Measurements from ENCODE around the gene HIPK4.
"Not testable (repeated sequence)": the region's sequence is repeated elsewhere in the genome, so short reads cannot be mapped to it uniquely, and the experiment has no call there.

Gene HIPK4, protein sequence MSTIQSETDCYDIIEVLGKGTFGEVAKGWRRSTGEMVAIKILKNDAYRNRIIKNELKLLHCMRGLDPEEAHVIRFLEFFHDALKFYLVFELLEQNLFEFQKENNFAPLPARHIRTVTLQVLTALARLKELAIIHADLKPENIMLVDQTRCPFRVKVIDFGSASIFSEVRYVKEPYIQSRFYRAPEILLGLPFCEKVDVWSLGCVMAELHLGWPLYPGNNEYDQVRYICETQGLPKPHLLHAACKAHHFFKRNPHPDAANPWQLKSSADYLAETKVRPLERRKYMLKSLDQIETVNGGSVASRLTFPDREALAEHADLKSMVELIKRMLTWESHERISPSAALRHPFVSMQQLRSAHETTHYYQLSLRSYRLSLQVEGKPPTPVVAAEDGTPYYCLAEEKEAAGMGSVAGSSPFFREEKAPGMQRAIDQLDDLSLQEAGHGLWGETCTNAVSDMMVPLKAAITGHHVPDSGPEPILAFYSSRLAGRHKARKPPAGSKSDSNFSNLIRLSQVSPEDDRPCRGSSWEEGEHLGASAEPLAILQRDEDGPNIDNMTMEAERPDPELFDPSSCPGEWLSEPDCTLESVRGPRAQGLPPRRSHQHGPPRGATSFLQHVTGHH

GRCh38 chr19:40390084-40390742 lies at the start of gene HIPK4:
Gene HIPK4, minus strand, starts transcription at chr19:40390181. Its CDS starts 279 bp downstream, at chr19:40389902.
- H3K4me3 Mint-ChIP-seq: no peak within 1 kb of the TSS
- H3K27me3 Mint-ChIP-seq: peaks cover 12 to 17% of the 10 kb centered on the region in 2 donors
- ATAC-seq (replicated peaks) (no peak), DNase-seq (no peak)
- H3K4me1 Mint-ChIP-seq: no peaks in the 10 kb centered on the region
- no peaks in the 10 kb centered on the region for H3K9me3 Mint-ChIP-seq
- H3K36me3 Mint-ChIP-seq: peaks cover 0 to 1% of the 10 kb centered on the region in 2 donors
- peak within 1 kb of the TSS; percentile 70 for H3K27ac Mint-ChIP-seq

DNA sequence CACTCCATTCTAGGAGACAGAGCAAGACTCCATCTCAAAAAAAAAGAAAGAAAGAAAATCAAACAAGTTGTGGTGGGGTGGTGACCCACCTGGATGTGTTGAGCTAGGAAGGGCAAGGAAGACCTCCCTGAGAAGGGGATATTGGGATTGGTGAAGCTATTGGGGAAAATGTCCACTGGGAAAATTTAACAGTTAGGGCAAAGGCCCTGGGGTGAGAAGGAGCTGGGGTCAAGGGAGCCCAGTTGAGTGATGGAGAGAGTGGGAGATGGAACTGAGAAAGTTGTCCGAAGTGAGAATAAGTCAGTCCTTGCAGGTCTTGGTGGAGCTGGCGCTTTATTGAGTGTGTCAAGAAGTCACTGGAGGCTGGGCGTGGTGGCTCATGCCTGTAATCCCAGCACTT lies 48.3 kb upstream of the HIPK4 start:
- ATAC-seq (replicated peaks) (no peak), DNase-seq (no peak)
- Mint-ChIP-seq H3K9me3 (no peaks in the 10 kb centered on the region), H3K4me3 (no peak overlapping the region), H3K4me1 (peaks cover 26 to 61% of the 10 kb centered on the region in 2 donors), H3K27ac (peak overlapping the region; percentile 47), H3K36me3 (peaks cover 17 to 32% of the 10 kb centered on the region in 2 donors), H3K27me3 (no peaks in the 10 kb centered on the region)

GRCh38 chr19:40433391-40434216 lies 43.6 kb upstream of the HIPK4 start:
- Mint-ChIP-seq H3K4me1 (peaks cover 18 to 43% of the 10 kb centered on the region in 2 donors), H3K9me3 (no peaks in the 10 kb centered on the region), H3K27ac (peak overlapping the region; percentile 90), H3K27me3 (no peaks in the 10 kb centered on the region), H3K36me3 (peaks cover 5 to 9% of the 10 kb centered on the region in 2 donors), H3K4me3 (peak overlapping the region; percentile 85 to 86)
- ATAC-seq (replicated peaks): peak; percentile 76 to 81
- DNase-seq: peak; percentile 43

DNA sequence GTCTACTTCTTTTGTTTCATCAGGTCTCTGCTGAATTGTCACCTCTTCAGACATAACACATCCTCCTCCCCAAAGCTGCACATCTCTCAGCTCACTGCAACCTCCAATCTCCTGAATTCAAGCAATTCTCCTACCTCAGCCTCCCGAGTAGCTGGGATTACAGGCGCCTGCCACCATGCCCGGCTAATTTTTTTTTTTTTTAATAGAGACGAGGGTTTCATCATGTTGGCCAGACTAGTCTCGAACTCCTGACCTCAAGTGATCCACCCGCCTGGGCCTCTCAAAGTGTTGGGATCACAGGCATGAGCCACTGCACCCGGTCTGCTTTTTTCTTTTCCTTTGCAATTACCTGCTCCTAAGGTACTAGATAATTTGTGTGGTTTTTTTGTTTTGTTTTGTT lies 42.8 kb upstream of the HIPK4 start:
- not testable (repeated sequence) for H3K27me3 Mint-ChIP-seq; H3K36me3 Mint-ChIP-seq; H3K9me3 Mint-ChIP-seq; ATAC-seq (replicated peaks); DNase-seq
- H3K4me1 Mint-ChIP-seq: peaks cover 16 to 36% of the 10 kb centered on the region in 2 donors
- peak overlapping the region in 1 of 2 donors; percentile 86 for H3K4me3 Mint-ChIP-seq
- H3K27ac Mint-ChIP-seq: peak overlapping the region; percentile 90

DNA sequence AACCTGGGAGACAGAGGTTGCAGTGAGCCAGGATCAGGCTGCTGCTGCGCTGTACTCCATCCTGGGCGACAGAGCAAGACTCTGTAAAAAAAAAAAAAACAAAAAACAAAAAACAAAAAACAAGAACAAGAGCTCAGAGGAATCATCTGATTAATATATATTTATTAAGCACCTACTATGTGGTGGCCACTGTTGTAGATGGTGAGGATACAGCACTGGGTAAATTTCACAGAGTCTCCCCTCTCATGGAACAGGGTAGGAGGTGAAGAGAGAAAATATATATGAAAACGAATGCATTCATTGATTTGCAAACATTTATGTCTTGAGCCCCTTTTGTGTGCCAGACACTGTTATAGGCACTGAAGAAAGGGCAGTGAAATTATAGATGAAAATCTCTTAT lies 41.7 kb upstream of the HIPK4 start:
- H3K4me1 Mint-ChIP-seq: peaks cover 16 to 36% of the 10 kb centered on the region in 2 donors
- H3K9me3 Mint-ChIP-seq: no peaks in the 10 kb centered on the region
- H3K4me3 Mint-ChIP-seq: no peak overlapping the region
- DNase-seq: no peak
- H3K27me3 Mint-ChIP-seq: no peaks in the 10 kb centered on the region
- H3K27ac Mint-ChIP-seq: no peak overlapping the region
- peaks cover 2 to 4% of the 10 kb centered on the region in 2 donors for H3K36me3 Mint-ChIP-seq
- no peak for ATAC-seq (replicated peaks)

DNA sequence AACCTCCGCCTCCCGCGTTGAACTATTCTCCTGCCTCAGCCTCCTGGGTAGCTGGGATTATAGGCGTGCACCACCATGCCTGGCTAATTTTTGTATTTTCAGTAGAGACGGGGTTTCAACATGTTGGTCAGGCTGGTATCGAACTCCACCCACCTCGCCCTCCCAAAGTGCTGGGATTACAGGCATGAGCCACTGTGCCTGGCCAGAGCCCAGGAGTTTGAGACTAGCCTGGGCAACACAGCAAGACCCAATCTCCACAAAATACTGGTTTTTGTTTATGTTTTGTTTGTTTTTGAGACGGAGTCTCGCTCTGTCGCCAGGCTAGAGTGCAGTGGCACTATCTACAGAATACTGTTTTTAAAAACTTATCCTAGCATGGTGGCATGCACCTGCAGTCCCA lies 40.3 kb upstream of the HIPK4 start:
- DNase-seq; H3K4me3 Mint-ChIP-seq; H3K9me3 Mint-ChIP-seq; H3K36me3 Mint-ChIP-seq; ATAC-seq (replicated peaks); H3K27ac Mint-ChIP-seq; H3K27me3 Mint-ChIP-seq: not testable (repeated sequence)
- peaks cover 15 to 29% of the 10 kb centered on the region in 2 donors for H3K4me1 Mint-ChIP-seq

GRCh38 chr19:40428197-40428596 lies 38.2 kb upstream of the HIPK4 start:
- not testable (repeated sequence) for ATAC-seq (replicated peaks); DNase-seq; H3K36me3 Mint-ChIP-seq; H3K27ac Mint-ChIP-seq; H3K9me3 Mint-ChIP-seq; H3K4me3 Mint-ChIP-seq; H3K27me3 Mint-ChIP-seq
- H3K4me1 Mint-ChIP-seq: peaks cover 14 to 23% of the 10 kb centered on the region in 2 donors

GRCh38 chr19:40425450-40426287 lies 35.7 kb upstream of the HIPK4 start, which contains the start of gene SERTAD1:
Gene SERTAD1, minus strand, starts transcription at chr19:40425992. Its CDS starts 2,446 bp downstream, at chr19:40423546.
- H3K9me3 Mint-ChIP-seq: no peaks in the 10 kb centered on the region
- DNase-seq: peak; percentile 100

GRCh38 chr19:40424637-40425449 lies 34.9 kb upstream of the HIPK4 start:
- Mint-ChIP-seq H3K27ac (peak overlapping the region; percentile 95), H3K9me3 (no peaks in the 10 kb centered on the region), H3K4me1 (peaks cover 15 to 21% of the 10 kb centered on the region in 2 donors), H3K36me3 (peaks cover 6 to 7% of the 10 kb centered on the region in 2 donors), H3K27me3 (no peaks in the 10 kb centered on the region), H3K4me3 (peak overlapping the region; percentile 83 to 93)
- ATAC-seq (replicated peaks) (no peak), DNase-seq (no peak)

More at GRCh38 chr19:40425450-40426287, 35.7 kb upstream of the HIPK4 start, which contains the start of gene SERTAD1:
- peak; percentile 89 to 91 for ATAC-seq (replicated peaks)
- H3K4me1 Mint-ChIP-seq: peaks cover 15 to 21% of the 10 kb centered on the region in 2 donors
- peak within 1 kb of the TSS; percentile 95 for H3K27ac Mint-ChIP-seq
- H3K36me3 Mint-ChIP-seq: peaks cover 6 to 7% of the 10 kb centered on the region in 2 donors
- H3K27me3 Mint-ChIP-seq: no peaks in the 10 kb centered on the region
- H3K4me3 Mint-ChIP-seq: peak within 1 kb of the TSS; percentile 83 to 93

DNA sequence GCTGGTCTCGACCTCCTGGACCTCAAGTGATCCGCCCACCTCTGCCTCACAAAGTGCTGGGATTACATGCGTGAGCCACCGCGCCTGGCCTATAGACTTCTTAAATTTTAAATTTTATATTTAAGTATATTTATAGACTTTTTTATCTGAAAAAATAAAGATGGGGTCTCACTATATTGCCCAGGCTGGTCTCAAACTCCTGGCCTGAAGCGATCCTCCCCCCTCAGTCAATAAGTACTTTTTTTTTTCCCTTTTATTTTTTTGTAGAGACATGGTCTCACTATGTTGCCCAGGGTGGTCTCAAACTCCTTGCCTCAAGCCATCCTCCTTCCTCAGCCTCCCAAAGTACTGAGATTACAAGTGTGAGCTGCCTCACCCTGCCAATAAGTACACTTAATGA lies 34.0 kb upstream of the HIPK4 start:
- peaks cover 6 to 7% of the 10 kb centered on the region in 2 donors for H3K36me3 Mint-ChIP-seq
- no peaks in the 10 kb centered on the region for H3K27me3 Mint-ChIP-seq
- no peak overlapping the region for H3K27ac Mint-ChIP-seq
- no peak for DNase-seq
- peaks cover 15 to 21% of the 10 kb centered on the region in 2 donors for H3K4me1 Mint-ChIP-seq
- H3K9me3 Mint-ChIP-seq: no peaks in the 10 kb centered on the region
- no peak for ATAC-seq (replicated peaks)
- no peak overlapping the region for H3K4me3 Mint-ChIP-seq

DNA sequence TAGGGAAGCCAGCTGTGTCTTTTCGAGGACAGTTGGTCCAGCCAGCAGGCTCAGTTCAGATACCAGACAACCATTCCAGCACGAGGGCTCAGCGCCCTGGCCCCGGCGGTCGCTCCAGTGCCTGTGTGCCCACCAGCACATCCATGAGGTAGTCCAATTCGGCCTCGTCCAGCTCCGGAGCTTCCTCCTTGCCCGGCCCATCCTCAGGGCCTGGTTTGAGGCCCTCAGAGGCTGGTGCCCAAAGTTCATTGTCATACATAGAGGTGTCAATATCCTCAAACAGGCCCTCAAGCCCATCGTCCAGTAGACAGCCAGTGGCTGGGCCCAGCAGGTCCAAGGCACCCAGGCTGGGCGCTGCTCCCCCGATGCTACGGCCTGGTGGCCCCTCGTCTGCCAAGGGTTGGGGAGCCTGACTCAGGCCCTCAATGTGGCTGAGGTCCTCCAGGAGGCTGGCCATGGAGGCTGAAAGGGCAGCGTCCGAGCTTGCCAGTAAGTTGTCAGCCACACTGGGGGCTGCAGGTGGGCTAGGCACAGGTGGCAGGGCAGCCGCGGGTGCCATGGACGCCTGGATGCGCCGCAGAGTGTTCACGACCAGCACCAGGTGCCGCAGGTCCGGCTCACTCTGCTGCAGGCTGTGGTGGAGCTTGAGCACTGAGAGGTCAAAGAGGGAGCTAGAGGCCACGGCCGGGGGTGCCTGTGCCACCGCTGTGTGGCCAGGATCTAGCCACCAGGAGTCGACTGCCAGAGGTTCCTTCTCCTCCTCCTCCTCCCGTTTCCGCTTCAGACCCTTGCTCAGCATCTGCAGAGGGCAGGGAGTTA lies 33.0 kb upstream of the HIPK4 start:
- peaks cover 5 to 6% of the 10 kb centered on the region in 2 donors for H3K27me3 Mint-ChIP-seq

More for the DNA sequence above, 33.0 kb upstream of the HIPK4 start:
- Mint-ChIP-seq H3K9me3 (no peaks in the 10 kb centered on the region), H3K27ac (no peak overlapping the region), H3K4me3 (no peak overlapping the region), H3K4me1 (peaks cover 16 to 26% of the 10 kb centered on the region in 2 donors), H3K36me3 (peaks cover 6 to 7% of the 10 kb centered on the region in 2 donors)
- no peak for ATAC-seq (replicated peaks)
- DNase-seq: no peak

Measured in stimulated activated naive B cell treated with anti-CD40 and anti-IgM and Interleukin-4, amounts not matched to agents 10 μg/mL and 1 μg/mL and 100 μg/mL, for 72 hours (primary cell).